Activated T-helper 17 cell treated with anti-CD3 and anti-CD28 coated beads, Interleukin-2, amount 50 U/mL, for 72 hours (primary cell): Measurements from ENCODE around the gene RBM38. TPM values are rescaled to one million over a fixed set of nuclear protein-coding genes. Genes with fewer than 3 reads are reported as not detected.
A peak's percentile ranks its signal among the peaks of the same experiment; 100 is the strongest.

Experiments
- ATAC-seq: fragments of 150-1000 bp; cut with Tn5 transposase; replicated peaks from 2 replicates; pipeline ENCODE4 v1.10.0; 2021; ENCODE audit warnings: mild to moderate bottlenecking, moderate library complexity
- H3K27ac Mint-ChIP-seq: one replicate; pipeline ENCODE4 v1.8.0; 2022; ENCODE audit warnings: mixed read lengths
- H3K27me3 Mint-ChIP-seq: one replicate; pipeline ENCODE4 v1.8.0; 2022; ENCODE audit warnings: mixed read lengths
- H3K36me3 Mint-ChIP-seq: one replicate; pipeline ENCODE4 v1.8.0; 2022; ENCODE audit warnings: low read depth, mild to moderate bottlenecking, mixed read lengths
- H3K4me1 Mint-ChIP-seq: one replicate; pipeline ENCODE4 v1.8.0; 2022; ENCODE audit warnings: mixed read lengths
- H3K4me3 Mint-ChIP-seq: one replicate; pipeline ENCODE4 v1.8.0; 2022; ENCODE audit warnings: mild to moderate bottlenecking, mixed read lengths
- H3K9me3 Mint-ChIP-seq: one replicate; pipeline ENCODE4 v1.8.0; 2022; ENCODE audit warnings: mixed read lengths
- total RNA-seq, 2 donors: library from RNA; stranded (reverse); gene quantifications; one replicate each; pipeline ENCODE4 v1.2.3, GENCODE V29; 2022

RBM38 gene
- total RNA-seq, 2 donors from 2014 or later = 63.0 to 64.3 TPM

- Mint-ChIP-seq H3K9me3 (no peaks in the 10 kb centered on the region), H3K27ac (no peak overlapping the region), H3K4me1 (peaks cover 6% of the 10 kb centered on the region), H3K36me3 (peaks cover 58% of the 10 kb centered on the region), H3K27me3 (no peaks in the 10 kb centered on the region), H3K4me3 (no peak overlapping the region)
- peak; percentile 62 for ATAC-seq
These were observed 9.3 kb upstream of the RBM38 start for GRCh38 chr20:57381596-57382503.

- H3K4me3 Mint-ChIP-seq = no peak overlapping the region
- peaks cover 51% of the 10 kb centered on the region for H3K36me3 Mint-ChIP-seq
- peaks cover 6% of the 10 kb centered on the region for H3K4me1 Mint-ChIP-seq
- no peaks in the 10 kb centered on the region for H3K27me3 Mint-ChIP-seq
- no peak overlapping the region for H3K27ac Mint-ChIP-seq
- H3K9me3 Mint-ChIP-seq = no peaks in the 10 kb centered on the region
- ATAC-seq = no peak
These were observed 8.7 kb upstream of the RBM38 start for GRCh38 chr20:57382516-57382915.

- no peak overlapping the region for H3K4me3 Mint-ChIP-seq
- H3K9me3 Mint-ChIP-seq = no peaks in the 10 kb centered on the region
- peak overlapping the region; percentile 25 for H3K27ac Mint-ChIP-seq
- H3K27me3 Mint-ChIP-seq = no peaks in the 10 kb centered on the region
- peaks cover 39% of the 10 kb centered on the region for H3K36me3 Mint-ChIP-seq
- H3K4me1 Mint-ChIP-seq = peaks cover 6% of the 10 kb centered on the region
- ATAC-seq = no peak
These were observed 7.5 kb upstream of the RBM38 start for GRCh38 chr20:57383447-57384347.

GRCh38 chr20:57384486-57384885, 6.7 kb upstream of the RBM38 start:
- Mint-ChIP-seq H3K27me3 (no peaks in the 10 kb centered on the region), H3K27ac (peak overlapping the region; percentile 25), H3K9me3 (no peaks in the 10 kb centered on the region), H3K36me3 (peaks cover 31% of the 10 kb centered on the region), H3K4me1 (peaks cover 6% of the 10 kb centered on the region), H3K4me3 (no peak overlapping the region)
- no peak for ATAC-seq

GRCh38 chr20:57384953-57385761, 6.0 kb upstream of the RBM38 start:
- ATAC-seq = no peak
- no peak overlapping the region for H3K4me3 Mint-ChIP-seq
- peaks cover 6% of the 10 kb centered on the region for H3K4me1 Mint-ChIP-seq
- H3K9me3 Mint-ChIP-seq = no peaks in the 10 kb centered on the region
- H3K36me3 Mint-ChIP-seq = peaks cover 25% of the 10 kb centered on the region
- peak overlapping the region; percentile 25 for H3K27ac Mint-ChIP-seq
- H3K27me3 Mint-ChIP-seq = no peaks in the 10 kb centered on the region

- Mint-ChIP-seq H3K27me3 (no peaks in the 10 kb centered on the region), H3K4me3 (no peak overlapping the region), H3K9me3 (no peaks in the 10 kb centered on the region), H3K27ac (no peak overlapping the region), H3K36me3 (peaks cover 17% of the 10 kb centered on the region), H3K4me1 (peaks cover 6% of the 10 kb centered on the region)
- ATAC-seq = no peak
These were observed 5.3 kb upstream of the RBM38 start for GRCh38 chr20:57385940-57386339.

- H3K27me3 Mint-ChIP-seq = no peaks in the 10 kb centered on the region
These were observed 4.4 kb upstream of the RBM38 start for GRCh38 chr20:57386762-57387161.

GRCh38 chr20:57387463-57387862, 3.7 kb upstream of the RBM38 start:
- ATAC-seq = no peak

More at GRCh38 chr20:57386762-57387161, 4.4 kb upstream of the RBM38 start:
- Mint-ChIP-seq H3K9me3 (no peaks in the 10 kb centered on the region), H3K36me3 (peaks cover 10% of the 10 kb centered on the region), H3K4me3 (no peak overlapping the region), H3K4me1 (peaks cover 2% of the 10 kb centered on the region), H3K27ac (no peak overlapping the region)
- ATAC-seq = no peak

GRCh38 chr20:57387945-57388371, 3.2 kb upstream of the RBM38 start:
- Mint-ChIP-seq H3K4me1 (peaks cover 1% of the 10 kb centered on the region), H3K4me3 (no peak overlapping the region), H3K27me3 (no peaks in the 10 kb centered on the region), H3K27ac (no peak overlapping the region), H3K9me3 (no peaks in the 10 kb centered on the region), H3K36me3 (peaks cover 20% of the 10 kb centered on the region)
- no peak for ATAC-seq

More at GRCh38 chr20:57387463-57387862, 3.7 kb upstream of the RBM38 start:
- H3K27me3 Mint-ChIP-seq = no peaks in the 10 kb centered on the region
- H3K4me3 Mint-ChIP-seq = no peak overlapping the region
- H3K9me3 Mint-ChIP-seq = no peaks in the 10 kb centered on the region
- H3K36me3 Mint-ChIP-seq = peaks cover 15% of the 10 kb centered on the region
- no peak overlapping the region for H3K27ac Mint-ChIP-seq
- H3K4me1 Mint-ChIP-seq = no peaks in the 10 kb centered on the region

- H3K27ac Mint-ChIP-seq = peak overlapping the region; percentile 81
- peak overlapping the region; percentile 92 for H3K4me3 Mint-ChIP-seq
- peak; percentile 12 for ATAC-seq
- peaks cover 13% of the 10 kb centered on the region for H3K4me1 Mint-ChIP-seq
- H3K27me3 Mint-ChIP-seq = no peaks in the 10 kb centered on the region
- no peaks in the 10 kb centered on the region for H3K9me3 Mint-ChIP-seq
- H3K36me3 Mint-ChIP-seq = peaks cover 30% of the 10 kb centered on the region
These were observed 2.1 kb upstream of the RBM38 start for GRCh38 chr20:57388953-57389694.

GRCh38 chr20:57389695-57390603, 1.2 kb upstream of the RBM38 start:
- peak overlapping the region; percentile 92 for H3K4me3 Mint-ChIP-seq
- H3K9me3 Mint-ChIP-seq = no peaks in the 10 kb centered on the region
- H3K4me1 Mint-ChIP-seq = peaks cover 14% of the 10 kb centered on the region
- ATAC-seq = peak; percentile 13
- H3K27me3 Mint-ChIP-seq = no peaks in the 10 kb centered on the region
- H3K36me3 Mint-ChIP-seq = peaks cover 32% of the 10 kb centered on the region
- peak overlapping the region; percentile 89 for H3K27ac Mint-ChIP-seq

- Mint-ChIP-seq H3K27ac (peak overlapping the region; percentile 89), H3K9me3 (no peaks in the 10 kb centered on the region), H3K27me3 (no peaks in the 10 kb centered on the region), H3K4me3 (peak overlapping the region; percentile 83), H3K4me1 (peaks cover 17% of the 10 kb centered on the region), H3K36me3 (peaks cover 49% of the 10 kb centered on the region)
- ATAC-seq = peak; percentile 8
These were observed 474 bp downstream of the RBM38 start for GRCh38 chr20:57391439-57392301.
